SH-SY5Y (cell line): ENCODE results near the gene TFDP1.

Source experiments
- GATA2 ChIP-seq: IDR thresholded peaks from 2 replicates; pipeline ENCODE4 v1.6.1; 2011; ENCODE audit warnings: mild to moderate bottlenecking, low read depth, low read length
- GATA3 ChIP-seq: IDR thresholded peaks from 2 replicates; pipeline ENCODE4 v1.6.1; 2011; ENCODE audit warnings: low read depth, mild to moderate bottlenecking, low read length, moderate library complexity

GRCh38 chr13:113552786-113553434 lies 31.6 kb upstream of the TFDP1 start:
- no peak for TF ChIP-seq GATA2
- no peak for TF ChIP-seq GATA3
